ENCODE results near the gene FAM124B. TPM values are rescaled to one million over a fixed set of nuclear protein-coding genes. Genes with fewer than 3 reads are reported as not detected.

FAM124B gene
- total RNA-seq, 1 experiment from 2014 or later: 0.83 TPM

GRCh38 chr2:224328798-224329197 lies 73.1 kb downstream of the FAM124B start:
- no CpG with 5 or more reads among the region's 3 CpGs for WGBS (ENCODE audit: extremely low coverage, insufficient read length, low lambda C conversion rate)
- no peak overlapping the region for H3T11ph ChIP-seq (ENCODE audit: low read length)

More at GRCh38 chr2:224328798-224329197, 73.1 kb downstream of the FAM124B start:
- H3K9ac ChIP-seq (ENCODE audit: extremely low read depth, insufficient read length, low read length): no peak overlapping the region
- H3K36me3 Mint-ChIP-seq (ENCODE audit: insufficient read depth in 1 of 3, low read depth in 3 of 3): no peaks in the 10 kb centered on the region
- H3K4me1 ChIP-seq (ENCODE audit: insufficient read depth, low read length): no peaks in the 10 kb centered on the region
- no peak overlapping the region for H3K4ac ChIP-seq (ENCODE audit: low read depth, low read length)
- no peak overlapping the region for H3K18ac ChIP-seq (ENCODE audit: insufficient read length, low read depth, low read length)
- H2AFZ ChIP-seq (ENCODE audit: low read length): no peak overlapping the region
- H3K27me3 Mint-ChIP-seq (ENCODE audit: low read depth): no peaks in the 10 kb centered on the region
- no peak overlapping the region for H3K23ac ChIP-seq (ENCODE audit: insufficient read length, low read depth, low read length)
- H4K8ac ChIP-seq (replicated peaks; ENCODE audit: insufficient read length, low read depth, low read length): no peak overlapping the region
- no peak overlapping the region for H3K4me3 Mint-ChIP-seq
- H2BK5ac ChIP-seq (ENCODE audit: insufficient read length, low read length): no peak overlapping the region
- no peaks in the 10 kb centered on the region for H3K9me3 ChIP-seq (ENCODE audit: control insufficient read depth, low read depth, low read length)
- H2BK12ac ChIP-seq (ENCODE audit: insufficient read length, low read depth, low read length): no peak overlapping the region
- no peak overlapping the region for H4K91ac ChIP-seq (ENCODE audit: insufficient read length, low read depth, low read length)
- H3K27ac ChIP-seq (ENCODE audit: insufficient read length, low read depth, low read length): no peak overlapping the region
- H2BK15ac ChIP-seq (ENCODE audit: low read depth, low read length): no peak overlapping the region
- no peak overlapping the region for H3K56ac ChIP-seq (ENCODE audit: insufficient read length, low read depth, low read length)
- H3K4me2 ChIP-seq (ENCODE audit: insufficient read depth, insufficient read length, low read length): no peak overlapping the region
- no peaks in the 10 kb centered on the region for H3K79me1 ChIP-seq (ENCODE audit: insufficient read depth, low read depth, low read length, poor library complexity, severe bottlenecking)
- H3K27ac Mint-ChIP-seq: no peak overlapping the region
- peaks cover 6% of the 10 kb centered on the region in 2 experiments for H3K4me1 Mint-ChIP-seq
- no peak for DNase-seq
- H4K5ac ChIP-seq (ENCODE audit: insufficient read length, low read depth, low read length): no peak overlapping the region
- H2BK120ac ChIP-seq (ENCODE audit: low read depth, low read length, poor library complexity, severe bottlenecking): no peak overlapping the region
- H3K27me3 ChIP-seq (ENCODE audit: insufficient read depth, low read length): no peaks in the 10 kb centered on the region
- no peak for TF ChIP-seq CTCF (conservative IDR thresholded peaks at IDR 0.05)
- H3K14ac ChIP-seq (ENCODE audit: insufficient read depth, low read length): no peak overlapping the region
- H3K9me3 Mint-ChIP-seq: no peaks in the 10 kb centered on the region
- H3K23me2 ChIP-seq (ENCODE audit: insufficient read length, low read depth, low read length, poor library complexity, severe bottlenecking): no peaks in the 10 kb centered on the region
- no peak overlapping the region for H2BK20ac ChIP-seq (ENCODE audit: low read depth, low read length, poor library complexity, severe bottlenecking)
- H4K20me1 ChIP-seq (ENCODE audit: control insufficient read depth, insufficient read depth, insufficient read length): no peaks in the 10 kb centered on the region
- no peak overlapping the region for H2AK5ac ChIP-seq (ENCODE audit: insufficient read length, low read length)
- H3K79me2 ChIP-seq (ENCODE audit: insufficient read depth, low read length): no peaks in the 10 kb centered on the region

Other genes with a start within 250 kb of the FAM124B start
- 108 and 114 TPM in 2 replicates for gene CUL3, start 183.3 kb upstream of the FAM124B start, total RNA-seq (2021)